Cardiac muscle cell (in vitro differentiated cells and primary cell): ENCODE measurements around the gene DLG3. TPM values are rescaled to one million over a fixed set of nuclear protein-coding genes. Genes with fewer than 3 reads are reported as not detected.

ENCODE experiments used
- DNase-seq, 2 donors: peaks; one replicate each; pipeline versions ENCODE4 v3.0.0 to v3.0.0-alpha.2; 2010 to 2017; ENCODE audit warnings: low read depth in 1 of 2, low spot score in 1 of 2
- H3K27ac ChIP-seq: fragments of 200-600 bp; sonication (generic); 2 replicates; pipeline ENCODE4 v1.5.1; 2016
- H3K27me3 ChIP-seq: fragments of 200-600 bp; sonication (generic); 2 replicates; pipeline ENCODE4 v1.6.0; 2016; ENCODE audit warnings: control low read depth
- H3K36me3 ChIP-seq: fragments of 200-600 bp; sonication (generic); 2 replicates; pipeline ENCODE4 v1.5.1; 2016; ENCODE audit warnings: control low read depth
- H3K4me1 ChIP-seq: fragments of 200-600 bp; sonication (generic); 2 replicates; pipeline ENCODE4 v1.8.1; 2017; ENCODE audit warnings: low read depth, mild to moderate bottlenecking, mixed run types
- H3K4me3 ChIP-seq: fragments of 200-600 bp; sonication (generic); 2 replicates; pipeline ENCODE4 v1.5.1; 2016; ENCODE audit warnings: mild to moderate bottlenecking
- H3K9me3 ChIP-seq: fragments of 200-600 bp; sonication (generic); 2 replicates; pipeline ENCODE4 v1.5.1; 2017; ENCODE audit warnings: low read depth, mild to moderate bottlenecking, control low read depth
- polyA plus RNA-seq: library from polyadenylated mRNA; unstranded; fragments of >200 nt; fragmentation: Nextera tagmentation; extraction: Ambion mirVana; gene quantifications from 2 replicates; pipeline ENCODE4 v1.2.1, GENCODE V29; 2016
- total RNA-seq: library from RNA; depleted of rRNA; stranded (reverse); fragments of >200 nt; gene quantifications from 2 replicates; pipeline ENCODE4 v1.2.3, GENCODE V29; 2016
- TF ChIP-seq, protein P1 (sequence below): IDR thresholded peaks from 2 replicates; pipeline ENCODE4 v1.5.1; 2012; ENCODE audit warnings: low read depth, mild to moderate bottlenecking, low read length

Gene DLG3
- total and polyA plus RNA-seq, 2 experiments from 2014 or later, result 28.8 to 50.1 TPM

- DNase-seq, result no peak
Observed at GRCh38 chrX:70426286-70427278, 18.1 kb upstream of the DLG3 start.

DNA sequence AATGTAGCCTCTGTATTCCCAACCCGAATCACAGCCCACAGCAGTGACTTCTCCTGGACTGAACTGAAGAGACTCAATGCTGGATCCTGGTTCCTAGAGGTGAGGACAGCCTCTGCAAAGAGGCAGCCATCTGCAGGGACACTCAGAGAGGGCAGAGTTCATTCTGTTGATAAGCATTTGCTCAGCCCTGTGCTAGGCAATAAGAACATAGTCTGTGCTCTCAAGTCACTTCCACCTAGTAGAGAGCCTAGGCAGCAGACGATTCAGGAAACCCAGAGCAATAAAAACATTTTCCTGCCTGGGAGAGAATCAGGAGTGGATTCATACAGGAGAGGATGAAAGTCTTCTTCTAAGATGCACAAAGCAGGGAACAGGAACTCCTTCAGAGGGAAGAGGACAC lies 17.3 kb upstream of the DLG3 start:
- no peak overlapping the region for H3K27ac ChIP-seq
- no peak for DNase-seq
- no peaks in the 10 kb centered on the region for H3K4me1 ChIP-seq
- TF ChIP-seq, protein P1, sequence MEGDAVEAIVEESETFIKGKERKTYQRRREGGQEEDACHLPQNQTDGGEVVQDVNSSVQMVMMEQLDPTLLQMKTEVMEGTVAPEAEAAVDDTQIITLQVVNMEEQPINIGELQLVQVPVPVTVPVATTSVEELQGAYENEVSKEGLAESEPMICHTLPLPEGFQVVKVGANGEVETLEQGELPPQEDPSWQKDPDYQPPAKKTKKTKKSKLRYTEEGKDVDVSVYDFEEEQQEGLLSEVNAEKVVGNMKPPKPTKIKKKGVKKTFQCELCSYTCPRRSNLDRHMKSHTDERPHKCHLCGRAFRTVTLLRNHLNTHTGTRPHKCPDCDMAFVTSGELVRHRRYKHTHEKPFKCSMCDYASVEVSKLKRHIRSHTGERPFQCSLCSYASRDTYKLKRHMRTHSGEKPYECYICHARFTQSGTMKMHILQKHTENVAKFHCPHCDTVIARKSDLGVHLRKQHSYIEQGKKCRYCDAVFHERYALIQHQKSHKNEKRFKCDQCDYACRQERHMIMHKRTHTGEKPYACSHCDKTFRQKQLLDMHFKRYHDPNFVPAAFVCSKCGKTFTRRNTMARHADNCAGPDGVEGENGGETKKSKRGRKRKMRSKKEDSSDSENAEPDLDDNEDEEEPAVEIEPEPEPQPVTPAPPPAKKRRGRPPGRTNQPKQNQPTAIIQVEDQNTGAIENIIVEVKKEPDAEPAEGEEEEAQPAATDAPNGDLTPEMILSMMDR, result no peak
- no peaks in the 10 kb centered on the region for H3K9me3 ChIP-seq
- no peaks in the 10 kb centered on the region for H3K36me3 ChIP-seq
- no peaks in the 10 kb centered on the region for H3K27me3 ChIP-seq
- H3K4me3 ChIP-seq, result no peak overlapping the region

More at GRCh38 chrX:70426286-70427278, 18.1 kb upstream of the DLG3 start:
- no peaks in the 10 kb centered on the region for H3K4me1 ChIP-seq
- no peak overlapping the region for H3K27ac ChIP-seq
- no peaks in the 10 kb centered on the region for H3K27me3 ChIP-seq
- no peaks in the 10 kb centered on the region for H3K36me3 ChIP-seq
- H3K4me3 ChIP-seq, result no peak overlapping the region
- TF ChIP-seq, protein P1, result no peak
- no peaks in the 10 kb centered on the region for H3K9me3 ChIP-seq

GRCh38 chrX:70429759-70430158 lies 14.9 kb upstream of the DLG3 start:
- Histone ChIP-seq H3K27me3 (no peaks in the 10 kb centered on the region), H3K36me3 (no peaks in the 10 kb centered on the region), H3K4me3 (no peak overlapping the region), H3K4me1 (no peaks in the 10 kb centered on the region), H3K27ac (no peak overlapping the region), H3K9me3 (no peaks in the 10 kb centered on the region)
- no peak for DNase-seq
- TF ChIP-seq, protein P1, result no peak

DNA sequence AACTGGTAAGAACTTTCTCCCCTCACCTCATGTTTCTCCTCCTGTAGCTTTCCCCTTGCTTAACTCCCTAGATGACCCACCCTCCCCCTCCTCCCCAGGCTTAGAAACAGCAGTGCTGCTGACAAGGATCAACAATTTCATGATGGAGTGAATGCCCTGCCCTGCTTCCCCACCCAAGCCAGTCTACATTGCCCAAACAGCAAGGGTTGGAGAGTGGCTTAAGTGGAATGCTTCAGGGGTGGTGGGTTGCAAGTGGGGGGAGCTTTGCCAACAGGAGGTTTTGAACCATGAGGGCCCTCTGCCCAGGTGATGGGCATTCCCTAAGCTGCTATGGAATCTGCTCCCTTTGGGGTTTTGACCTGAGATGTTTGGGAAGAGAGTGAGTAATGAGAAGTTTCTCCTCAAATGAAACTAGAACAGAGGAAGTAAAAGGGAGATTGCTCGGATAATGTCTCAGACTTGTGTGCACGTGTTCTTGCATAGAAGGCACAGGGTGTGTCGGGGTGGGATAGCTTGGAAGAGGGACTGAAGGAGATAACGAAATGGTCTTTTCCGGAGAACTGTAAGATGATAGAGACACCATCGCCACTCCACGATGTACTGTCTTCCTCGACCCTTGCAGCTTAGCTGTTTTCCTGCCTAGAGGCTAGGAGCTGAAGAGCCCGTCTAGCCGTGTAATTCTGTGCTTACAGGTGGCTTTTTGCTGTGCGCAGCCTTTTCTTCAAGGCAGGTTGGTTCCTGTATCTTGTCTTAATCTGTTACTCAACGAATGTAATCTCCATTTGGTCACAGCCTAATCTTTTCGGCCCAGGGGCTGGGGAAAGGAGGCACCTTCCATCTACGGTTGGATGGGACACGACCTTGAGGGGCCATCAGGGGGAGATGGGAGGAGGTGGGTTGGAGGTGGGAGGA lies 11.4 kb upstream of the DLG3 start:
- Histone ChIP-seq H3K27me3 (no peaks in the 10 kb centered on the region), H3K27ac (no peak overlapping the region), H3K4me1 (peaks cover 5% of the 10 kb centered on the region), H3K4me3 (peak overlapping the region; percentile 61), H3K9me3 (no peaks in the 10 kb centered on the region), H3K36me3 (no peaks in the 10 kb centered on the region)
- TF ChIP-seq, protein P1, result no peak
- no peak for DNase-seq

- Histone ChIP-seq H3K27ac (peak overlapping the region; percentile 60), H3K9me3 (no peaks in the 10 kb centered on the region)
- TF ChIP-seq, protein P1, result peak; percentile 57
Observed at GRCh38 chrX:70433848-70434351, 10.7 kb upstream of the DLG3 start.

More at GRCh38 chrX:70433848-70434351, 10.7 kb upstream of the DLG3 start:
- peak; percentile 64 to 77 for DNase-seq
- Histone ChIP-seq H3K4me3 (peak overlapping the region; percentile 61), H3K27me3 (no peaks in the 10 kb centered on the region), H3K4me1 (peaks cover 5% of the 10 kb centered on the region), H3K36me3 (no peaks in the 10 kb centered on the region)
